Ovary (tissue), 3 donors: ENCODE results near the gene ISLR2.

ENCODE experiments used
- POLR2A ChIP-seq: fragments of 450-650 bp; IDR thresholded peaks from one replicate; pipeline ENCODE4 v1.6.1; 2017; ENCODE audit warnings: antibody characterized with exemption, mild to moderate bottlenecking, moderate library complexity
- TF ChIP-seq, protein P1 (sequence below), 3 donors: fragments of 450-650 bp in 2 of 3; fragments of 200-600 bp in 1 of 3; IDR thresholded peaks; one replicate each; pipeline versions ENCODE4 v1.5.1 to v1.8.0; 2016 to 2022; ENCODE audit warnings: antibody characterized with exemption in 3 of 3, mild to moderate bottlenecking in 1 of 3
- donor health status: DM: no; HTN: no; CAD: no.

DNA sequence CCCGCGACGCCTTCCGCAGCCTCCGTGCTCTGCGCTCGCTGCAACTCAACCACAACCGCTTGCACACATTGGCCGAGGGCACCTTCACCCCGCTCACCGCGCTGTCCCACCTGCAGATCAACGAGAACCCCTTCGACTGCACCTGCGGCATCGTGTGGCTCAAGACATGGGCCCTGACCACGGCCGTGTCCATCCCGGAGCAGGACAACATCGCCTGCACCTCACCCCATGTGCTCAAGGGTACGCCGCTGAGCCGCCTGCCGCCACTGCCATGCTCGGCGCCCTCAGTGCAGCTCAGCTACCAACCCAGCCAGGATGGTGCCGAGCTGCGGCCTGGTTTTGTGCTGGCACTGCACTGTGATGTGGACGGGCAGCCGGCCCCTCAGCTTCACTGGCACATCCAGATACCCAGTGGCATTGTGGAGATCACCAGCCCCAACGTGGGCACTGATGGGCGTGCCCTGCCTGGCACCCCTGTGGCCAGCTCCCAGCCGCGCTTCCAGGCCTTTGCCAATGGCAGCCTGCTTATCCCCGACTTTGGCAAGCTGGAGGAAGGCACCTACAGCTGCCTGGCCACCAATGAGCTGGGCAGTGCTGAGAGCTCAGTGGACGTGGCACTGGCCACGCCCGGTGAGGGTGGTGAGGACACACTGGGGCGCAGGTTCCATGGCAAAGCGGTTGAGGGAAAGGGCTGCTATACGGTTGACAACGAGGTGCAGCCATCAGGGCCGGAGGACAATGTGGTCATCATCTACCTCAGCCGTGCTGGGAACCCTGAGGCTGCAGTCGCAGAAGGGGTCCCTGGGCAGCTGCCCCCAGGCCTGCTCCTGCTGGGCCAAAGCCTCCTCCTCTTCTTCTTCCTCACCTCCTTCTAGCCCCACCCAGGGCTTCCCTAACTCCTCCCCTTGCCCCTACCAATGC, 45.1 kb downstream of the ISLR2 start:
- TF ChIP-seq, protein P1, sequence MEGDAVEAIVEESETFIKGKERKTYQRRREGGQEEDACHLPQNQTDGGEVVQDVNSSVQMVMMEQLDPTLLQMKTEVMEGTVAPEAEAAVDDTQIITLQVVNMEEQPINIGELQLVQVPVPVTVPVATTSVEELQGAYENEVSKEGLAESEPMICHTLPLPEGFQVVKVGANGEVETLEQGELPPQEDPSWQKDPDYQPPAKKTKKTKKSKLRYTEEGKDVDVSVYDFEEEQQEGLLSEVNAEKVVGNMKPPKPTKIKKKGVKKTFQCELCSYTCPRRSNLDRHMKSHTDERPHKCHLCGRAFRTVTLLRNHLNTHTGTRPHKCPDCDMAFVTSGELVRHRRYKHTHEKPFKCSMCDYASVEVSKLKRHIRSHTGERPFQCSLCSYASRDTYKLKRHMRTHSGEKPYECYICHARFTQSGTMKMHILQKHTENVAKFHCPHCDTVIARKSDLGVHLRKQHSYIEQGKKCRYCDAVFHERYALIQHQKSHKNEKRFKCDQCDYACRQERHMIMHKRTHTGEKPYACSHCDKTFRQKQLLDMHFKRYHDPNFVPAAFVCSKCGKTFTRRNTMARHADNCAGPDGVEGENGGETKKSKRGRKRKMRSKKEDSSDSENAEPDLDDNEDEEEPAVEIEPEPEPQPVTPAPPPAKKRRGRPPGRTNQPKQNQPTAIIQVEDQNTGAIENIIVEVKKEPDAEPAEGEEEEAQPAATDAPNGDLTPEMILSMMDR (IDR thresholded peaks at IDR 0.05), result no peak
- no peak for TF ChIP-seq POLR2A
